Upper lobe of left lung (tissue), 4 donors: ENCODE data around the gene TEKT4.

Source experiments
- CTCF ChIP-seq, 6 experiments: fragments of 450-650 bp in 4 of 6; fragments of 200-600 bp in 2 of 6; sonication (generic) in 2 of 6; IDR thresholded peaks; one replicate each; pipeline ENCODE4 v1.5.1; 2016 to 2019; ENCODE audit warnings: antibody characterized with exemption in 6 of 6
- EP300 ChIP-seq, 4 donors: sonication (generic); formaldehyde crosslinking; IDR thresholded peaks; one replicate each; pipeline ENCODE4 v1.5.1; 2017; ENCODE audit warnings: antibody characterized with exemption in 4 of 4, control low read depth in 2 of 4
- POLR2A ChIP-seq, 4 donors: fragments of 450-650 bp; IDR thresholded peaks; one replicate each; pipeline ENCODE4 v1.5.1; 2016 to 2017; ENCODE audit warnings: antibody characterized with exemption in 4 of 4, mild to moderate bottlenecking in 2 of 4
- POLR2AphosphoS5 ChIP-seq, 2 donors: sonication (generic); formaldehyde crosslinking; IDR thresholded peaks; one replicate each; pipeline ENCODE4 v1.5.1; 2017; ENCODE audit warnings: antibody characterized with exemption in 2 of 2

GRCh38 chr2:94871226-94872087 is at the start of gene TEKT4:
- TF ChIP-seq POLR2AphosphoS5 (IDR thresholded peaks at IDR 0.05) (no peak), CTCF (IDR thresholded peaks at IDR 0.05) (no peak), POLR2A (IDR thresholded peaks at IDR 0.05) (no peak), EP300 (IDR thresholded peaks at IDR 0.05) (no peak)
